Measurements from ENCODE around the gene SP9.

The SP9 gene

DNA sequence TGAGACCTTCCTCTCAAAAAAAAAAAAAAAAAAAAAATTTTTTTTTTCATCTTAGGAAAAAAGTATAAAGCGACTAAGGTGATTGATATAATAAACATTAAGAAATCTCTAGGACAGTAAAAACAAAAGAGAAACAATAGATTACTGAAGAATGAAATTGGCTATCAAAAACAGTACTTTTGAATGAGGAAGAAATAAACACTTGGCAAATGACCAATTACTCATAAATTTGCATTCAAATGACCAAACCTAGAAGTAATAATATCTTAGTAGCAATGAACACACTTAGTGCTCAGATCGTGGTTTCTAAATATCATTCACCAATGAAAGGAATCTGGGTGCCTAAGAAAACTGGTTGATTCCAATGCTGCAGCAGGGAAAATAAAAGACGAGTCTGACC lies 50.4 kb downstream of the SP9 start:
- H3K27ac ChIP-seq: no peak overlapping the region
- TF ChIP-seq, protein P1, sequence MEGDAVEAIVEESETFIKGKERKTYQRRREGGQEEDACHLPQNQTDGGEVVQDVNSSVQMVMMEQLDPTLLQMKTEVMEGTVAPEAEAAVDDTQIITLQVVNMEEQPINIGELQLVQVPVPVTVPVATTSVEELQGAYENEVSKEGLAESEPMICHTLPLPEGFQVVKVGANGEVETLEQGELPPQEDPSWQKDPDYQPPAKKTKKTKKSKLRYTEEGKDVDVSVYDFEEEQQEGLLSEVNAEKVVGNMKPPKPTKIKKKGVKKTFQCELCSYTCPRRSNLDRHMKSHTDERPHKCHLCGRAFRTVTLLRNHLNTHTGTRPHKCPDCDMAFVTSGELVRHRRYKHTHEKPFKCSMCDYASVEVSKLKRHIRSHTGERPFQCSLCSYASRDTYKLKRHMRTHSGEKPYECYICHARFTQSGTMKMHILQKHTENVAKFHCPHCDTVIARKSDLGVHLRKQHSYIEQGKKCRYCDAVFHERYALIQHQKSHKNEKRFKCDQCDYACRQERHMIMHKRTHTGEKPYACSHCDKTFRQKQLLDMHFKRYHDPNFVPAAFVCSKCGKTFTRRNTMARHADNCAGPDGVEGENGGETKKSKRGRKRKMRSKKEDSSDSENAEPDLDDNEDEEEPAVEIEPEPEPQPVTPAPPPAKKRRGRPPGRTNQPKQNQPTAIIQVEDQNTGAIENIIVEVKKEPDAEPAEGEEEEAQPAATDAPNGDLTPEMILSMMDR (conservative IDR thresholded peaks at IDR 0.05; ENCODE audit: low read depth): no peak
- CTCF ChIA-PET: interaction anchor here (0.7 kb wide), 2 partner anchors 970 to 1723 kb away, joined by 4 to 6 read pairs; no protein-coding TSS in a partner anchor
- no peak for DNase-seq (ENCODE audit: low spot score)
- POLR2A ChIA-PET (ENCODE audit: low non-redundant PET): no interaction called here
